ENCODE measurements around the gene WDR5B. TPM values are rescaled to one million over a fixed set of nuclear protein-coding genes. Genes with fewer than 3 reads are reported as not detected.

Gene WDR5B
- polyA plus RNA-seq, 1 donor from 2014 or later, result 6.9 TPM

GRCh38 chr3:122410639-122411038 is 5.2 kb downstream of the WDR5B start:
- no peaks in the 10 kb centered on the region for H3K9me2 ChIP-seq (ENCODE audit: insufficient read depth, low read length)
- no peak overlapping the region for H3K27ac ChIP-seq (ENCODE audit: low read length)
- H3K4me3 ChIP-seq (ENCODE audit: low read length), result no peak overlapping the region
- H3K9me3 ChIP-seq (ENCODE audit: low read length), result no peaks in the 10 kb centered on the region
- H3K9ac ChIP-seq (ENCODE audit: low read length), result no peak overlapping the region
- H3F3A ChIP-seq (ENCODE audit: insufficient read depth, low read length, poor library complexity, severe bottlenecking), result no peaks in the 10 kb centered on the region
- TF ChIP-seq EZH2 (IDR thresholded peaks at IDR 0.05; ENCODE audit: borderline replicate concordance, insufficient read depth, low read length, poor library complexity, severe bottlenecking) (no peak), POLR2AphosphoS5 (IDR thresholded peaks at IDR 0.05) (no peak), RAD21 (conservative IDR thresholded peaks at IDR 0.05) (no peak), TAF1 (IDR thresholded peaks at IDR 0.05; ENCODE audit: low read depth) (no peak), EP300 (conservative IDR thresholded peaks at IDR 0.05; ENCODE audit: poor library complexity, severe bottlenecking) (no peak), MXI1 (conservative IDR thresholded peaks at IDR 0.05; ENCODE audit: poor library complexity, severe bottlenecking) (no peak), SMC3 (conservative IDR thresholded peaks at IDR 0.05; ENCODE audit: poor library complexity) (no peak), CTCF (IDR thresholded peaks at IDR 0.05; ENCODE audit: poor library complexity, severe bottlenecking) (no peak)
- TF ChIP-seq, protein P1, sequence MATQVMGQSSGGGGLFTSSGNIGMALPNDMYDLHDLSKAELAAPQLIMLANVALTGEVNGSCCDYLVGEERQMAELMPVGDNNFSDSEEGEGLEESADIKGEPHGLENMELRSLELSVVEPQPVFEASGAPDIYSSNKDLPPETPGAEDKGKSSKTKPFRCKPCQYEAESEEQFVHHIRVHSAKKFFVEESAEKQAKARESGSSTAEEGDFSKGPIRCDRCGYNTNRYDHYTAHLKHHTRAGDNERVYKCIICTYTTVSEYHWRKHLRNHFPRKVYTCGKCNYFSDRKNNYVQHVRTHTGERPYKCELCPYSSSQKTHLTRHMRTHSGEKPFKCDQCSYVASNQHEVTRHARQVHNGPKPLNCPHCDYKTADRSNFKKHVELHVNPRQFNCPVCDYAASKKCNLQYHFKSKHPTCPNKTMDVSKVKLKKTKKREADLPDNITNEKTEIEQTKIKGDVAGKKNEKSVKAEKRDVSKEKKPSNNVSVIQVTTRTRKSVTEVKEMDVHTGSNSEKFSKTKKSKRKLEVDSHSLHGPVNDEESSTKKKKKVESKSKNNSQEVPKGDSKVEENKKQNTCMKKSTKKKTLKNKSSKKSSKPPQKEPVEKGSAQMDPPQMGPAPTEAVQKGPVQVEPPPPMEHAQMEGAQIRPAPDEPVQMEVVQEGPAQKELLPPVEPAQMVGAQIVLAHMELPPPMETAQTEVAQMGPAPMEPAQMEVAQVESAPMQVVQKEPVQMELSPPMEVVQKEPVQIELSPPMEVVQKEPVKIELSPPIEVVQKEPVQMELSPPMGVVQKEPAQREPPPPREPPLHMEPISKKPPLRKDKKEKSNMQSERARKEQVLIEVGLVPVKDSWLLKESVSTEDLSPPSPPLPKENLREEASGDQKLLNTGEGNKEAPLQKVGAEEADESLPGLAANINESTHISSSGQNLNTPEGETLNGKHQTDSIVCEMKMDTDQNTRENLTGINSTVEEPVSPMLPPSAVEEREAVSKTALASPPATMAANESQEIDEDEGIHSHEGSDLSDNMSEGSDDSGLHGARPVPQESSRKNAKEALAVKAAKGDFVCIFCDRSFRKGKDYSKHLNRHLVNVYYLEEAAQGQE (IDR thresholded peaks at IDR 0.05; ENCODE audit: borderline replicate concordance), result no peak
- no peaks in the 10 kb centered on the region for H3K36me3 ChIP-seq (ENCODE audit: insufficient read depth, low read length)
- H3K27me3 ChIP-seq (ENCODE audit: insufficient read depth, low read depth, low read length), result no peaks in the 10 kb centered on the region
- H3K4me2 ChIP-seq (ENCODE audit: low read length), result no peak overlapping the region
- H2AFZ ChIP-seq (ENCODE audit: low read depth, low read length), result no peak overlapping the region
- H4K20me1 ChIP-seq (ENCODE audit: insufficient read depth), result no peaks in the 10 kb centered on the region
- peaks cover 15% of the 10 kb centered on the region for H3K79me2 ChIP-seq (replicated peaks; ENCODE audit: insufficient read depth, low read length)

DNA sequence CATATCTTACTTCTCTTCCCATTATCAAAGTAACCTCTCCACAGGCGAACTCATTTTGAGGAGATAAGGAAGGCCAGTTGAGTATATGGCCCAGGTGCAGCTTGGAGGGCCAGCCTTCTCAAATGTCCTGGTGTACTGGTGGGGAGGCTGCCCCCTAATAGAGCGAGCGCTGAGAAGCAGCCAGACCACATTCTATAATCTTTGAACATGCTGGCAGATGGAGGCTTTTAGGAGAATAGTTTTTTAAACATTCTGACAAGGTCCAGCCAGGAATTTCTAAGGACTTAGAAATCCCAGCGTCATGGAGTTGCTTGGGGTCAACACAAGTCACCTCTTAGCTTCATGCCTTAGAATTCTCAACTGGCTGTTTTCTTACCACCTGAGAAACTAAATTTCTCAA is 5.8 kb downstream of the WDR5B start:
- no peak for TF ChIP-seq MXI1 (conservative IDR thresholded peaks at IDR 0.05; ENCODE audit: poor library complexity, severe bottlenecking)
- TF ChIP-seq POLR2AphosphoS5 (IDR thresholded peaks at IDR 0.05), result no peak
- TF ChIP-seq RAD21 (conservative IDR thresholded peaks at IDR 0.05), result no peak
- TF ChIP-seq TAF1 (IDR thresholded peaks at IDR 0.05; ENCODE audit: low read depth), result no peak
- no peak for TF ChIP-seq EZH2 (IDR thresholded peaks at IDR 0.05; ENCODE audit: borderline replicate concordance, insufficient read depth, low read length, poor library complexity, severe bottlenecking)
- no peak for TF ChIP-seq CTCF (IDR thresholded peaks at IDR 0.05; ENCODE audit: poor library complexity, severe bottlenecking)
- TF ChIP-seq, protein P1 (IDR thresholded peaks at IDR 0.05; ENCODE audit: borderline replicate concordance), result no peak
- TF ChIP-seq EP300 (conservative IDR thresholded peaks at IDR 0.05; ENCODE audit: poor library complexity, severe bottlenecking), result no peak
- TF ChIP-seq SMC3 (conservative IDR thresholded peaks at IDR 0.05; ENCODE audit: poor library complexity), result no peak
- H3K27me3 ChIP-seq (ENCODE audit: insufficient read depth, low read depth, low read length), result no peaks in the 10 kb centered on the region
- H3K36me3 ChIP-seq (ENCODE audit: insufficient read depth, low read length), result no peaks in the 10 kb centered on the region
- H3K9me3 ChIP-seq (ENCODE audit: low read length), result no peaks in the 10 kb centered on the region
- no peak overlapping the region for H3K4me3 ChIP-seq (ENCODE audit: low read length)
- no peaks in the 10 kb centered on the region for H3F3A ChIP-seq (ENCODE audit: insufficient read depth, low read length, poor library complexity, severe bottlenecking)
- H3K9me2 ChIP-seq (ENCODE audit: insufficient read depth, low read length), result no peaks in the 10 kb centered on the region
- H3K27ac ChIP-seq (ENCODE audit: low read length), result no peak overlapping the region
- H2AFZ ChIP-seq (ENCODE audit: low read depth, low read length), result no peak overlapping the region
- H3K9ac ChIP-seq (ENCODE audit: low read length), result no peak overlapping the region
- H4K20me1 ChIP-seq (ENCODE audit: insufficient read depth), result no peaks in the 10 kb centered on the region
- H3K79me2 ChIP-seq (replicated peaks; ENCODE audit: insufficient read depth, low read length), result peaks cover 12% of the 10 kb centered on the region
- H3K4me2 ChIP-seq (ENCODE audit: low read length), result no peak overlapping the region

All from neural cell (in vitro differentiated cells).